Stimulated activated CD4-positive, alpha-beta T cell treated with anti-CD3 and anti-CD28 coated beads, Interleukin-15, amount 100 ng/mL, for 1 hour (primary cell): Measurements from ENCODE around the gene SPDYE17.
"Not testable (repeated sequence)": the region's sequence is repeated elsewhere in the genome, so short reads cannot be mapped to it uniquely, and the experiment has no call there.

ENCODE experiments used
- DNase-seq, 2 donors: peaks; one replicate each; pipeline ENCODE4 v3.0.0-alpha.2; 2020; ENCODE audit warnings: low read depth in 1 of 2, low spot score in 1 of 2

The SPDYE17 gene

GRCh38 chr7:76998764-76999450 lies 33.3 kb downstream of the SPDYE17 start:
- DNase-seq = not testable (repeated sequence)

- DNase-seq = no peak
Measured at GRCh38 chr7:76998285-76998589, 33.9 kb downstream of the SPDYE17 start.

- no peak for DNase-seq
Measured at GRCh38 chr7:76997381-76998284, 34.5 kb downstream of the SPDYE17 start.

GRCh38 chr7:76996932-76997331 lies 35.2 kb downstream of the SPDYE17 start:
- DNase-seq = not testable (repeated sequence)

- DNase-seq = not testable (repeated sequence)
Measured at GRCh38 chr7:76994286-76994685, 37.9 kb downstream of the SPDYE17 start.

- not testable (repeated sequence) for DNase-seq
Measured at GRCh38 chr7:76993831-76994230, 38.3 kb downstream of the SPDYE17 start.

GRCh38 chr7:76992871-76993270 lies 39.3 kb downstream of the SPDYE17 start:
- DNase-seq = not testable (repeated sequence)

- DNase-seq = not testable (repeated sequence)
Measured at GRCh38 chr7:76992204-76992603, 40.0 kb downstream of the SPDYE17 start.

- DNase-seq = not testable (repeated sequence)
Measured at GRCh38 chr7:76990202-76990601, 42.0 kb downstream of the SPDYE17 start.

GRCh38 chr7:76985924-76986717 lies 46.0 kb downstream of the SPDYE17 start:
- DNase-seq = not testable (repeated sequence)

- not testable (repeated sequence) for DNase-seq
Measured at GRCh38 chr7:76984784-76985136, 47.4 kb downstream of the SPDYE17 start.

- not testable (repeated sequence) for DNase-seq
Measured at GRCh38 chr7:76983937-76984783, 48.0 kb downstream of the SPDYE17 start.

- not testable (repeated sequence) for DNase-seq
Measured at GRCh38 chr7:76983333-76983732, 48.8 kb downstream of the SPDYE17 start.

GRCh38 chr7:76982501-76982900 lies 49.7 kb downstream of the SPDYE17 start:
- not testable (repeated sequence) for DNase-seq

GRCh38 chr7:76981187-76981970 lies 50.8 kb downstream of the SPDYE17 start:
- not testable (repeated sequence) for DNase-seq

GRCh38 chr7:76980576-76980975 lies 51.6 kb downstream of the SPDYE17 start:
- not testable (repeated sequence) for DNase-seq

GRCh38 chr7:76977761-76978367 lies 54.3 kb downstream of the SPDYE17 start:
- not testable (repeated sequence) for DNase-seq

GRCh38 chr7:76974793-76975579 lies 57.2 kb downstream of the SPDYE17 start:
- not testable (repeated sequence) for DNase-seq

GRCh38 chr7:76974336-76974735 lies 57.8 kb downstream of the SPDYE17 start:
- DNase-seq = not testable (repeated sequence)
